Smooth muscle cell (in vitro differentiated cells): ENCODE data around the gene BCL7C. TPM values are rescaled to one million over a fixed set of nuclear protein-coding genes. Genes with fewer than 3 reads are reported as not detected.

Source experiments
- DNase-seq: peaks from one replicate; lab custom pipeline; 2025; ENCODE audit not compliant: unreplicated experiment; lab: John Stamatoyannopoulos, UW
- H2AFZ ChIP-seq: fragments of 200-600 bp; sonication (generic); 2 replicates; pipeline ENCODE4 v1.6.0; 2016; ENCODE audit warnings: antibody characterized with exemption, low read depth, mild to moderate bottlenecking
- H3F3A ChIP-seq: fragments of 200-600 bp; sonication (generic); 2 replicates; pipeline ENCODE4 v1.6.0; 2017; ENCODE audit warnings: antibody characterized with exemption, low read depth
- H3K27ac ChIP-seq: fragments of 200-600 bp; sonication (generic); 2 replicates; pipeline ENCODE4 v1.5.1; 2016; ENCODE audit warnings: low read depth, mild to moderate bottlenecking
- H3K27me3 ChIP-seq: fragments of 200-600 bp; sonication (generic); 2 replicates; pipeline ENCODE4 v1.6.1; 2016; ENCODE audit warnings: low read depth, mild to moderate bottlenecking
- H3K36me3 ChIP-seq: fragments of 200-600 bp; sonication (generic); 2 replicates; pipeline ENCODE4 v1.5.1; 2016; ENCODE audit warnings: low read depth
- H3K4me1 ChIP-seq: fragments of 200-600 bp; sonication (generic); 2 replicates; pipeline ENCODE4 v1.5.1; 2016; ENCODE audit warnings: low read depth
- H3K4me2 ChIP-seq: fragments of 200-600 bp; sonication (generic); 2 replicates; pipeline ENCODE4 v1.6.0; 2016; ENCODE audit warnings: mild to moderate bottlenecking
- H3K4me3 ChIP-seq: fragments of 200-600 bp; sonication (generic); 2 replicates; pipeline ENCODE4 v1.5.1; 2016; ENCODE audit warnings: mild to moderate bottlenecking
- H3K79me2 ChIP-seq: fragments of 200-600 bp; sonication (generic); 2 replicates; pipeline ENCODE4 v1.6.0; 2016; ENCODE audit warnings: low read depth, mild to moderate bottlenecking
- H3K9ac ChIP-seq: fragments of 200-600 bp; sonication (generic); 2 replicates; pipeline ENCODE4 v1.6.0; 2016; ENCODE audit warnings: low read depth
- H3K9me3 ChIP-seq: fragments of 200-600 bp; sonication (generic); replicated peaks from 2 replicates; pipeline ENCODE4 v1.5.1; 2016; ENCODE audit warnings: low read depth
- H4K20me1 ChIP-seq: fragments of 200-600 bp; sonication (generic); 2 replicates; pipeline ENCODE4 v1.6.0; 2016; ENCODE audit warnings: low read depth
- WGBS: methylation state at CpG from one replicate; pipeline ENCODE4 v1.1.7; 2016; ENCODE audit warnings: low lambda C conversion rate; 5-methylcytosine and 5-hydroxymethylcytosine counted together
- polyA plus RNA-seq: library from polyadenylated mRNA; unstranded; fragments of >200 nt; fragmentation: Nextera tagmentation; extraction: Ambion mirVana; gene quantifications from 2 replicates; pipeline ENCODE4 v1.2.1, GENCODE V29; 2016
- total RNA-seq: library from RNA; depleted of rRNA; stranded (reverse); fragments of >200 nt; gene quantifications from 2 replicates; pipeline ENCODE4 v1.2.3, GENCODE V29; 2014
- TF ChIP-seq, protein P1 (sequence below): fragments of 200-600 bp; sonication (generic); IDR thresholded peaks from 2 replicates; pipeline ENCODE4 v1.5.1; 2017; ENCODE audit warnings: borderline replicate concordance, mild to moderate bottlenecking, antibody characterized with exemption; ENCODE audit not compliant: insufficient read depth, poor library complexity, severe bottlenecking

Gene BCL7C
- total and polyA plus RNA-seq, 2 experiments from 2014 or later = 34.2 to 76.1 TPM

DNA sequence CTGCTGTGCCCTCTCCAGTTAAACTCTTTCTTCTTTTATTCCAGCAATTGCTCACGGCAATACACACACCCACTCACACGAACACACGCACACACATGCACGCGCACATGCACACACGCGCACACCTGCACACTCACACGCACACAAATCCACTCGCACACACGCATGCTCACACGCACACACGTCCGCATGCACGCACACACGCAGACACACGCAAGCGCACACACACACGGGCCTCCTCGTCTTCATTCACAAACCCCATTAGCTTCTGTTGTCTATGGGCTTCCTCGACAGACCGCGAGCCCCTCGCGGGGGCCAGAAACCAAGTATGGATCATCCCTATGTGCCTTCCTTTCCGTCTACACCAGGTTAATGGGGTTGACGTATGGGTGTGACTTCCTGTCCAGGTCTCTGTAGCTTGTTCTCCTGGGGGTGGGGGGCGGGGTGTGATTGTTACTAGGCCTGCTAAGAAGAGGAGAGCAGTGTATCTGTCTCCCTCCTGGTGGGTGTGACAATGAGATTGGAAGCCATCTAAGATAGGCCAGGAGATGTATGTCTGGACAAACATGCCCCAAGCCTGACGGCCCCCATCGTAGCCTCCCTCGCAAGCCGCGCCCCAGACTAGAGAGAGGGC lies 1.9 kb upstream of the BCL7C start:
- peak overlapping the region; percentile 53 for H2AFZ ChIP-seq
- H3F3A ChIP-seq = peaks cover 20% of the 10 kb centered on the region
- peaks cover 21% of the 10 kb centered on the region for H3K79me2 ChIP-seq
- no peaks in the 10 kb centered on the region for H3K36me3 ChIP-seq
- DNase-seq = no peak
- peak overlapping the region; percentile 61 for H3K4me3 ChIP-seq
- H3K9ac ChIP-seq = peak overlapping the region; percentile 92
- H3K9me3 ChIP-seq = no peaks in the 10 kb centered on the region
- peaks cover 20% of the 10 kb centered on the region for H3K4me1 ChIP-seq
- peak overlapping the region; percentile 98 for H3K27ac ChIP-seq
- WGBS = 64% methylated on average over 31 of the region's 32 CpGs
- no peaks in the 10 kb centered on the region for H3K27me3 ChIP-seq
- H3K4me2 ChIP-seq = peak overlapping the region; percentile 90
- no peaks in the 10 kb centered on the region for H4K20me1 ChIP-seq
- TF ChIP-seq, protein P1, sequence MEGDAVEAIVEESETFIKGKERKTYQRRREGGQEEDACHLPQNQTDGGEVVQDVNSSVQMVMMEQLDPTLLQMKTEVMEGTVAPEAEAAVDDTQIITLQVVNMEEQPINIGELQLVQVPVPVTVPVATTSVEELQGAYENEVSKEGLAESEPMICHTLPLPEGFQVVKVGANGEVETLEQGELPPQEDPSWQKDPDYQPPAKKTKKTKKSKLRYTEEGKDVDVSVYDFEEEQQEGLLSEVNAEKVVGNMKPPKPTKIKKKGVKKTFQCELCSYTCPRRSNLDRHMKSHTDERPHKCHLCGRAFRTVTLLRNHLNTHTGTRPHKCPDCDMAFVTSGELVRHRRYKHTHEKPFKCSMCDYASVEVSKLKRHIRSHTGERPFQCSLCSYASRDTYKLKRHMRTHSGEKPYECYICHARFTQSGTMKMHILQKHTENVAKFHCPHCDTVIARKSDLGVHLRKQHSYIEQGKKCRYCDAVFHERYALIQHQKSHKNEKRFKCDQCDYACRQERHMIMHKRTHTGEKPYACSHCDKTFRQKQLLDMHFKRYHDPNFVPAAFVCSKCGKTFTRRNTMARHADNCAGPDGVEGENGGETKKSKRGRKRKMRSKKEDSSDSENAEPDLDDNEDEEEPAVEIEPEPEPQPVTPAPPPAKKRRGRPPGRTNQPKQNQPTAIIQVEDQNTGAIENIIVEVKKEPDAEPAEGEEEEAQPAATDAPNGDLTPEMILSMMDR = no peak

DNA sequence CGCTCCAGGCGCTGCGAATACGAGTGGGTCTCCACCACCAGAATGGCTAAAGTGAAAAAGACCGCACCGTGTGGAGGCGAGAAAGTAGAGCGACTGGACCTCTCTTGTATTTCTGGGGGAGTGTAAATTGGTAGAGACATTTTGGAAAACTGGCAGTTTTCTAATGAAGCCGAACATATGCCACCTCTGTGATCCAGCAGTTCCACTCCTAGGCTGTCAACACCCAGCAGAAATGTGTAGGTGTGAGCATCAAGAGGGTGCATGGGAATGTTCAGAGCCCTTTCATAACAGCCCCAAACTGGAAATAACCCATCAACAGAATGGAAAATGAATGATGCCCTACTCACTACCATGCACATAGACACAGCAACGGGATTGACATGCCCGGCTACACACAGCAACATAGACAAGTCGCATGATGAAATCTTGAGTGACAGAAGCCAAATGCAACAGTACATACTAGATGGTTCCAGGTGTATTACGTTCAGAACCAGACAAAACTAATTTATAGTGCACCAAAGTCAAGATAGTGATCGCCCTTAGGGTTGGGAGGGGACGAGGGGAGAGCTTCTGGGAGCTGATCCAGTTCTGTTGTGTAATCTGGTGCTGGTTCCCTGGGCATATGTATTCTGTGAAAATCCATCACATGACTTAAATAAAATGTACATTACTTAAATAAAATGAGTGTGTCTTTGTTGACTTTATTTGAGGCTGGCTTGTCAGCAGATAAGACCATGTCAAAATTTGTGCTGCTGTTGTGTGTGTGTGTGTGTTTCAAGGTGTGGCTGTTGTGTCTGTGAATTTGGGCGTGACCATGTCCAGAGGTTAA lies 877 bp upstream of the BCL7C start:
- H4K20me1 ChIP-seq = no peaks in the 10 kb centered on the region
- no peaks in the 10 kb centered on the region for H3K9me3 ChIP-seq
- H3K9ac ChIP-seq = peak overlapping the region; percentile 64
- TF ChIP-seq, protein P1 = no peak
- peak overlapping the region; percentile 86 for H3K4me3 ChIP-seq
- H3K79me2 ChIP-seq = peaks cover 21% of the 10 kb centered on the region
- H3K4me2 ChIP-seq = peak overlapping the region; percentile 95
- whole genome bisulfite sequencing = 59% methylated on average over 16 of the region's 16 CpGs
- DNase-seq = no peak
- peak overlapping the region; percentile 98 for H3K27ac ChIP-seq
- H3K36me3 ChIP-seq = no peaks in the 10 kb centered on the region
- H3F3A ChIP-seq = peaks cover 20% of the 10 kb centered on the region
- H3K27me3 ChIP-seq = no peaks in the 10 kb centered on the region
- peaks cover 20% of the 10 kb centered on the region for H3K4me1 ChIP-seq
- H2AFZ ChIP-seq = peak overlapping the region; percentile 72

DNA sequence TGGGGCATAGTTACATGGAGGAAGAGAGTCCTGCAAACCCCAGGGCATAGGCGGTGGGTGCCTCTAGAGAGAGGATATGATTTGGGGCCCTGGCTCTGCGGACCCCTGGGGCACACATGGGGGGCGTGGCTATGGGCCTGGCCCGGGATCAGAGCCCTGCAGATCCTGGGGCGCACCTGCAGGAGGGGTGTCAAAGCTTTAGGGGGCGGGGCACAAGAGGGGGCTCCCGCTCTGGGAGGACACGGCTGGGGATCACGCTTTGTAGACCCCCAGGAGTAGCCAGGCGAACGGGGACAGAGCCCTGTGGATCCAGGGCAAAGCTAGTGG lies 497 bp downstream of the BCL7C start:
- H3K4me1 ChIP-seq = peaks cover 20% of the 10 kb centered on the region
- H3K27ac ChIP-seq = peak overlapping the region; percentile 42
- peak overlapping the region; percentile 84 for H3K9ac ChIP-seq
- TF ChIP-seq, protein P1 = no peak
- peaks cover 20% of the 10 kb centered on the region for H3F3A ChIP-seq
- peak overlapping the region; percentile 60 for H2AFZ ChIP-seq
- H3K9me3 ChIP-seq = no peaks in the 10 kb centered on the region
- WGBS = 11% methylated on average over 1 of the region's 11 CpGs
- peak overlapping the region; percentile 95 for H3K4me2 ChIP-seq
- no peaks in the 10 kb centered on the region for H4K20me1 ChIP-seq
- H3K36me3 ChIP-seq = no peaks in the 10 kb centered on the region
- no peaks in the 10 kb centered on the region for H3K27me3 ChIP-seq
- peaks cover 29% of the 10 kb centered on the region for H3K79me2 ChIP-seq
- DNase-seq = no peak
- peak overlapping the region; percentile 86 for H3K4me3 ChIP-seq
